ENCODE results near the gene CPAMD8. TPM values are rescaled to one million over a fixed set of nuclear protein-coding genes. Genes with fewer than 3 reads are reported as not detected.

CPAMD8 gene
- total and polyA plus RNA-seq, 10 of the 15 experiments (the other 5 are each of a cell fraction or from before 2014, with no cell fraction given) = 0.12 to 0.97 (median 0.25) TPM; not detected in 3

DNA sequence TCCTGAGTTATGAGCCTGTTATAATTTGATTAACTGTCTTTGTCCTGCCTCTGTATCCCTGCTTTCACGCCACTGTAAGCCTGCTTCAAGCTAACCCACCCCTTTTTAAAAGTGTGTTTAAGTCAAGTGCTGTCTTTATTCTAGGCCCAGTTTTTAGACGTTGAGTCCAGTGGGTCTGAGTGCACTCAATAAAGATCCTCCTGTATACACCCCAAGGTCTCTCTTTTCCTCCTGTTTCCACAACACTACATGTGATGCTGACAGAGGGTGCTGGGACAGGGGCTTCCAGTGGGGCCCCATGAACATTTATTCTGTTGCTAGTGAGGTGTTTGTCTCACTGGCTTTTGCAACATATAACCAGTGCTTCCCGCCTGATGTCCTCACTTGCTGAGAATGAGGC lies 144.5 kb downstream of the CPAMD8 start:
- CTCF ChIA-PET = no interaction called here
- FAIRE-seq (no peak), ATAC-seq (no peak), DNase-seq (ENCODE audit: low read depth, low spot score) (no peak)
- Histone ChIP-seq H3K36me3 (ENCODE audit: control insufficient read depth in 2 of 2, insufficient read depth in 2 of 2, low read length in 1 of 2) (peaks cover 3 to 20% of the 10 kb centered on the region in 2 experiments), H3K4me2 (ENCODE audit: control insufficient read depth, insufficient read depth) (no peak overlapping the region), H3K9ac (ENCODE audit: control insufficient read depth, insufficient read depth, low read length) (no peak overlapping the region), H4K20me1 (ENCODE audit: control insufficient read depth, insufficient read depth) (no peaks in the 10 kb centered on the region), H3K4me1 (ENCODE audit: control insufficient read depth, insufficient read depth, low read length) (no peaks in the 10 kb centered on the region; the same call in 1 of the 2 replicates), H3K27ac (ENCODE audit: control insufficient read depth, insufficient read depth) (no peak overlapping the region), H3K27me3 (replicated peaks in 1 of 2; ENCODE audit: control insufficient read depth in 2 of 2, insufficient read depth in 2 of 2, low read length in 1 of 2) (no peaks in the 10 kb centered on the region), H3K79me2 (ENCODE audit: control insufficient read depth, insufficient read depth, low read length) (no peaks in the 10 kb centered on the region), H3K4me3 (no peak overlapping the region), H2AFZ (ENCODE audit: control insufficient read depth, low read depth, low read length) (no peak overlapping the region), H3K9me3 (replicated peaks; ENCODE audit: control insufficient read depth, insufficient read depth, low read length) (peaks cover 16% of the 10 kb centered on the region; the same call in 2 of the 3 replicates)
- BruUV-seq (replicated peaks) = no TSS peak
- SMC1A ChIA-PET (ENCODE audit: uncharacterized antibody, unreplicated experiment) = no interaction called here
- in situ Hi-C loops (cut with MboI) = no loop called here
- RAD21 ChIA-PET (ENCODE audit: unreplicated experiment) = no interaction called here
- POLR2A ChIA-PET = no interaction called here
- intact Hi-C loops (cut with micrococcal nuclease; ENCODE audit: unreplicated experiment) = no loop called here
- 49% methylated on average over 3 of the region's 3 CpGs for WGBS (ENCODE audit: insufficient coverage, insufficient replicate concordance, low lambda C conversion rate, missing lambda C conversion rate)
- TF ChIP-seq MYC (IDR thresholded peaks at IDR 0.05; ENCODE audit: insufficient read depth, insufficient read length, insufficient replicate concordance, low read length, severe bottlenecking) = no peak
- TF ChIP-seq, protein P1, sequence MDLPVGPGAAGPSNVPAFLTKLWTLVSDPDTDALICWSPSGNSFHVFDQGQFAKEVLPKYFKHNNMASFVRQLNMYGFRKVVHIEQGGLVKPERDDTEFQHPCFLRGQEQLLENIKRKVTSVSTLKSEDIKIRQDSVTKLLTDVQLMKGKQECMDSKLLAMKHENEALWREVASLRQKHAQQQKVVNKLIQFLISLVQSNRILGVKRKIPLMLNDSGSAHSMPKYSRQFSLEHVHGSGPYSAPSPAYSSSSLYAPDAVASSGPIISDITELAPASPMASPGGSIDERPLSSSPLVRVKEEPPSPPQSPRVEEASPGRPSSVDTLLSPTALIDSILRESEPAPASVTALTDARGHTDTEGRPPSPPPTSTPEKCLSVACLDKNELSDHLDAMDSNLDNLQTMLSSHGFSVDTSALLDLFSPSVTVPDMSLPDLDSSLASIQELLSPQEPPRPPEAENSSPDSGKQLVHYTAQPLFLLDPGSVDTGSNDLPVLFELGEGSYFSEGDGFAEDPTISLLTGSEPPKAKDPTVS (IDR thresholded peaks at IDR 0.05; ENCODE audit: low read depth, low read length) = no peak
- TF ChIP-seq JUNB (IDR thresholded peaks at IDR 0.05) = no peak
- TF ChIP-seq, protein P2, sequence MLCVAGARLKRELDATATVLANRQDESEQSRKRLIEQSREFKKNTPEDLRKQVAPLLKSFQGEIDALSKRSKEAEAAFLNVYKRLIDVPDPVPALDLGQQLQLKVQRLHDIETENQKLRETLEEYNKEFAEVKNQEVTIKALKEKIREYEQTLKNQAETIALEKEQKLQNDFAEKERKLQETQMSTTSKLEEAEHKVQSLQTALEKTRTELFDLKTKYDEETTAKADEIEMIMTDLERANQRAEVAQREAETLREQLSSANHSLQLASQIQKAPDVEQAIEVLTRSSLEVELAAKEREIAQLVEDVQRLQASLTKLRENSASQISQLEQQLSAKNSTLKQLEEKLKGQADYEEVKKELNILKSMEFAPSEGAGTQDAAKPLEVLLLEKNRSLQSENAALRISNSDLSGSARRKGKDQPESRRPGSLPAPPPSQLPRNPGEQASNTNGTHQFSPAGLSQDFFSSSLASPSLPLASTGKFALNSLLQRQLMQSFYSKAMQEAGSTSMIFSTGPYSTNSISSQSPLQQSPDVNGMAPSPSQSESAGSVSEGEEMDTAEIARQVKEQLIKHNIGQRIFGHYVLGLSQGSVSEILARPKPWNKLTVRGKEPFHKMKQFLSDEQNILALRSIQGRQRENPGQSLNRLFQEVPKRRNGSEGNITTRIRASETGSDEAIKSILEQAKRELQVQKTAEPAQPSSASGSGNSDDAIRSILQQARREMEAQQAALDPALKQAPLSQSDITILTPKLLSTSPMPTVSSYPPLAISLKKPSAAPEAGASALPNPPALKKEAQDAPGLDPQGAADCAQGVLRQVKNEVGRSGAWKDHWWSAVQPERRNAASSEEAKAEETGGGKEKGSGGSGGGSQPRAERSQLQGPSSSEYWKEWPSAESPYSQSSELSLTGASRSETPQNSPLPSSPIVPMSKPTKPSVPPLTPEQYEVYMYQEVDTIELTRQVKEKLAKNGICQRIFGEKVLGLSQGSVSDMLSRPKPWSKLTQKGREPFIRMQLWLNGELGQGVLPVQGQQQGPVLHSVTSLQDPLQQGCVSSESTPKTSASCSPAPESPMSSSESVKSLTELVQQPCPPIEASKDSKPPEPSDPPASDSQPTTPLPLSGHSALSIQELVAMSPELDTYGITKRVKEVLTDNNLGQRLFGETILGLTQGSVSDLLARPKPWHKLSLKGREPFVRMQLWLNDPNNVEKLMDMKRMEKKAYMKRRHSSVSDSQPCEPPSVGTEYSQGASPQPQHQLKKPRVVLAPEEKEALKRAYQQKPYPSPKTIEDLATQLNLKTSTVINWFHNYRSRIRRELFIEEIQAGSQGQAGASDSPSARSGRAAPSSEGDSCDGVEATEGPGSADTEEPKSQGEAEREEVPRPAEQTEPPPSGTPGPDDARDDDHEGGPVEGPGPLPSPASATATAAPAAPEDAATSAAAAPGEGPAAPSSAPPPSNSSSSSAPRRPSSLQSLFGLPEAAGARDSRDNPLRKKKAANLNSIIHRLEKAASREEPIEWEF (IDR thresholded peaks at IDR 0.05; ENCODE audit: insufficient replicate concordance, low read depth, low read length) = no peak
- TF ChIP-seq TARDBP (IDR thresholded peaks at IDR 0.05; ENCODE audit: borderline replicate concordance) = no peak
- TF ChIP-seq HCFC1 (IDR thresholded peaks at IDR 0.05; ENCODE audit: low read length) = no peak
- no peak for TF ChIP-seq NFYA (IDR thresholded peaks at IDR 0.05; ENCODE audit: borderline replicate concordance, low read depth, low read length)
- TF ChIP-seq, protein P3, sequence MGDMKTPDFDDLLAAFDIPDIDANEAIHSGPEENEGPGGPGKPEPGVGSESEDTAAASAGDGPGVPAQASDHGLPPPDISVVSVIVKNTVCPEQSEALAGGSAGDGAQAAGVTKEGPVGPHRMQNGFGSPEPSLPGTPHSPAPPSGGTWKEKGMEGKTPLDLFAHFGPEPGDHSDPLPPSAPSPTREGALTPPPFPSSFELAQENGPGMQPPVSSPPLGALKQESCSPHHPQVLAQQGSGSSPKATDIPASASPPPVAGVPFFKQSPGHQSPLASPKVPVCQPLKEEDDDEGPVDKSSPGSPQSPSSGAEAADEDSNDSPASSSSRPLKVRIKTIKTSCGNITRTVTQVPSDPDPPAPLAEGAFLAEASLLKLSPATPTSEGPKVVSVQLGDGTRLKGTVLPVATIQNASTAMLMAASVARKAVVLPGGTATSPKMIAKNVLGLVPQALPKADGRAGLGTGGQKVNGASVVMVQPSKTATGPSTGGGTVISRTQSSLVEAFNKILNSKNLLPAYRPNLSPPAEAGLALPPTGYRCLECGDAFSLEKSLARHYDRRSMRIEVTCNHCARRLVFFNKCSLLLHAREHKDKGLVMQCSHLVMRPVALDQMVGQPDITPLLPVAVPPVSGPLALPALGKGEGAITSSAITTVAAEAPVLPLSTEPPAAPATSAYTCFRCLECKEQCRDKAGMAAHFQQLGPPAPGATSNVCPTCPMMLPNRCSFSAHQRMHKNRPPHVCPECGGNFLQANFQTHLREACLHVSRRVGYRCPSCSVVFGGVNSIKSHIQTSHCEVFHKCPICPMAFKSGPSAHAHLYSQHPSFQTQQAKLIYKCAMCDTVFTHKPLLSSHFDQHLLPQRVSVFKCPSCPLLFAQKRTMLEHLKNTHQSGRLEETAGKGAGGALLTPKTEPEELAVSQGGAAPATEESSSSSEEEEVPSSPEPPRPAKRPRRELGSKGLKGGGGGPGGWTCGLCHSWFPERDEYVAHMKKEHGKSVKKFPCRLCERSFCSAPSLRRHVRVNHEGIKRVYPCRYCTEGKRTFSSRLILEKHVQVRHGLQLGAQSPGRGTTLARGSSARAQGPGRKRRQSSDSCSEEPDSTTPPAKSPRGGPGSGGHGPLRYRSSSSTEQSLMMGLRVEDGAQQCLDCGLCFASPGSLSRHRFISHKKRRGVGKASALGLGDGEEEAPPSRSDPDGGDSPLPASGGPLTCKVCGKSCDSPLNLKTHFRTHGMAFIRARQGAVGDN (IDR thresholded peaks at IDR 0.05) = no peak
- no peak for TF ChIP-seq GATAD2B (conservative IDR thresholded peaks at IDR 0.05; ENCODE audit: low read depth)
- TF ChIP-seq, protein P4, sequence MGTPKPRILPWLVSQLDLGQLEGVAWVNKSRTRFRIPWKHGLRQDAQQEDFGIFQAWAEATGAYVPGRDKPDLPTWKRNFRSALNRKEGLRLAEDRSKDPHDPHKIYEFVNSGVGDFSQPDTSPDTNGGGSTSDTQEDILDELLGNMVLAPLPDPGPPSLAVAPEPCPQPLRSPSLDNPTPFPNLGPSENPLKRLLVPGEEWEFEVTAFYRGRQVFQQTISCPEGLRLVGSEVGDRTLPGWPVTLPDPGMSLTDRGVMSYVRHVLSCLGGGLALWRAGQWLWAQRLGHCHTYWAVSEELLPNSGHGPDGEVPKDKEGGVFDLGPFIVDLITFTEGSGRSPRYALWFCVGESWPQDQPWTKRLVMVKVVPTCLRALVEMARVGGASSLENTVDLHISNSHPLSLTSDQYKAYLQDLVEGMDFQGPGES (IDR thresholded peaks at IDR 0.05) = no peak
- no peak for TF ChIP-seq KDM1A (IDR thresholded peaks at IDR 0.05; ENCODE audit: borderline replicate concordance)
- TF ChIP-seq RBBP5 (conservative IDR thresholded peaks at IDR 0.05) = no peak
- no peak for TF ChIP-seq CHD1 (IDR thresholded peaks at IDR 0.05; ENCODE audit: low read depth, low read length)
- TF ChIP-seq SIN3A (IDR thresholded peaks at IDR 0.05; ENCODE audit: low read depth, low read length) = no peak

Measured in GM12878 (cell line).